Suppressor macrophage treated with lipopolysaccharide for 4 hours (primary cell): Measurements from ENCODE around the gene RGS12.

ENCODE experiments used
- DNase-seq: peaks from one replicate; pipeline ENCODE4 v3.0.0-alpha.2; 2020

The RGS12 gene

DNA sequence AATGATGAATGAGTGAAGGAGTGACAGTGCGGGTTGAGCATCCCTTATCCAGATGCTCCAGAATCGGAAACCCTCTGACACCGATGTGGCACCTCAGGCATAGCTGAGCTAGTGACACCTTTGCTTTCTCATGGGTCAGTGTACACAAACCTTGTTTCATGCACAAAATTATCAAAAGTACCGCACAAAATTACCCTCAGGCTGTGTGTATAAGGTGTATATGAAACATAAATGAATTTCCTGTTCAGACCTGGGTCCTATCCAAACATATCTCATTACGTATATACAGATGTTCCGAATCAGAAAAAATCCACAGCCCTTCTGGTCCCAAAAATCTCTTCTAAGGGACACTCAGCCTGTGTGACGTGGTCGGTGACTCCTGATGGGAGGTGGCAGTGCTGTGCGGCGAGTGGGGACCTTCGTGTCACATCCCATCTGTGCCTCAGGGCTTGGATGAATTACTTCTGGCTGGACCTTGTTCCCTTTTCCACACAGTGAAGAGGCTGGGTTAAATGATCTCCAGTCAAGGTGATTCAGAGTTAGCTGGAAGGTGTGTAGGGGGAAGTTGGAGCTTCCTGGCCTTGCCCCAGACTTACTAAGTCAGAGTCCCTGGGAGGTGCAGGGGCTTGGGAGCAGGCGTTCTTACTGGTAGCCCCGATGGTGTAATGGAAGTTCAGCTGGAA is 18.8 kb downstream of the RGS12 start:
- DNase-seq, result no peak

DNA sequence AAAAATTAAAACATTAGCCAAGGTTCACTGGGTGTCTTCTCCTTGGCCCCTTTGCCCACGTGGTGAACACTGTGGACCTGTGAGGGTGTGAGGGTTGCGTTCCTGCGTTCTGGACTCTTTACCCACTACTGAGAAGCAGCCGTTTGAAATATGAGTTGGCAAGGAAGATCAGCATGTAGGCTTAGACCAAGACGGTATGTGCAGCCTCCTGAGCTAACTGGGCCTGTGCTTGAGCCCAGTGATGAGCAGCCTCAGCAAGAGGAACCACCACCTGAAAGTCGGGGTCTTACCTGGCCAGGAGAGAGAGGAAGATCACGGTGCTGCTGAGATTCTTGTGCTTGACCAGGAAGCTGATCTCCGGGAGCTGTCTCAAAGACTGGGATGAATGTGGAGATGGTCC is 19.5 kb downstream of the RGS12 start:
- DNase-seq, result no peak

DNA sequence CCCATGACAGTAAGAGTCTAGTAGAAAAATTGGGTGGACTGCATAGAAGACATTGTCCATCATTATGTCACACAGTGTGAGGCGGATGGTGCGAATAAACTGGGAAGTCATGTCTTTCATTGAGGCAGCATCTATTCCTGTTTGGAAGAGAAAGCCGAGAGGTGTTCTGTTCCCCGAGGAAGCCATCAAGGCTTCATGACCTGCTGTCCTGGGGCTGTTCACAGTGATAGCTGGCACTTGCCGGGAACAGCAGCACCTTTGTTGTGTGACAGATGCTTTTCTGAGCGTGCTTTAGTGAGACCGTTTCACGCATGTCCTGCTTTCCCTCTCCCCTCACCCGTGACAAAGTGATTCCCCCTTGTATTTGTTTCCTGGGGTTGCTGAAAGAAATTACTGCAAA is 20.3 kb downstream of the RGS12 start:
- no peak for DNase-seq

DNA sequence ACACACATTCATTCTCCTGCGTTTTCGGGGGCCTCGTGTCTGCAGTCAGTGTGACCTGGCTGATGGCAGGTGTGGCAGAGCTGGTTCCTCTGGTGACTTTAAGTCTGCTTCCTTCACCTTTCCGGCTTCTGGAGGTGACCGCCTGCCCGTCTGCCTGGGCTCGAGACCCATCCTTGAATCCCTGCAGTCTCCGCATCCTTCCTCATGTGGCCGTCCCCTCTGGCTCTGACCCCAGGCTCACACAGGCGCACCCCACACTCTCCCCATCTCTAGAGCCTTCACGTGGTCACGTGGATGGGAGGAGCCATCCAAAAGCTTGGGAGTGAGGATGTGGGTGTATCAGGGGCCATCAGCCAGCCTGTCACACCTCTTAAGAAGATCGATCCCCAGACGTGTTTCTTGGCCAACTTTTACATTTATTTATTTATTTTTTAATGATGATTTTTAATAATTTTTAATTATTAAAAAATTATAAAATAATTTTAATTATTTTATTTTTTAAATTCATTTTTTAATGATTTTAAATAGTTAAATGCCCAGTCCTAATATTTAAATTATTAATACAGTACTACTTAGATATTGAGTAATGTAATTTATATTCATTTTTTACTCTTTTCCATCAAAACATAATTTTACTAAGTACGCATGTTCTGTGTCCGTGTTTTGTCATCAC is 20.9 kb downstream of the RGS12 start:
- no peak for DNase-seq

- DNase-seq, result no peak
Measured at GRCh38 chr4:3314706-3315260, 22.0 kb downstream of the RGS12 start.

GRCh38 chr4:3315566-3315965 is 22.7 kb downstream of the RGS12 start:
- DNase-seq, result no peak

GRCh38 chr4:3316146-3316545 is 23.3 kb downstream of the RGS12 start:
- no peak for DNase-seq

- no peak for DNase-seq
Measured at GRCh38 chr4:3317011-3317655, 24.3 kb downstream of the RGS12 start.

- no peak for DNase-seq
Measured at GRCh38 chr4:3317656-3318211, 24.9 kb downstream of the RGS12 start.

GRCh38 chr4:3318561-3319021 is 25.8 kb downstream of the RGS12 start:
- DNase-seq, result no peak

- no peak for DNase-seq
Measured at GRCh38 chr4:3320361-3321023, 27.7 kb downstream of the RGS12 start.

DNA sequence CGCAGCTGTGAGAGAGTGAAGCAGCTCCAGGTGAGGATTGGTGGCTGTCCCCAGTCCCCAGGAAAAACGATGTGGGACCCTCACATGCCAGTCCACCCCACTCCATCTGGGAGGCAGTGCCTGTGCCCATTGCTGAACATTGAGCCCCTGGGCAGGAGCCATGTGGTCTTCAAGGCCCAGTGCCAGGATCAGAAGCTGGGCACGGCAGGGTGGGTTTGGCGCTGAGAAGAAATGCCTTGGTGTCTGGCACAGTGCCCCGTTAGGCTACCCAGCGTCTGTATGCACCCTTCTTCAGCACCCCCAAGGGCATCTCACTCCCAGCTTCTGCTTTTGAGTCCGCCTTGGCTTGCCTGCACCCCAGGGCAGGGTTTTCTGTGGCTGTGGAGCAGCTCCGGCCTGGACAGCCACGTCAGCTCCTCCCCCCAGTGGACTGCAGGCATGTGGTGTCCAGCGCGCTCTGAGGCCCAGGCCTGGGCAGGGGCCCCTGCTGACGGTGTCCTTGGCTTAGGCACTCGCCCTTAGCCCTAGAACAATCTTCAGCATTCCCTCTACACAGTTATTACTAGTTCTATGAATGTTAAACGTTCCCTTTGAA is 28.6 kb downstream of the RGS12 start:
- DNase-seq, result no peak

DNA sequence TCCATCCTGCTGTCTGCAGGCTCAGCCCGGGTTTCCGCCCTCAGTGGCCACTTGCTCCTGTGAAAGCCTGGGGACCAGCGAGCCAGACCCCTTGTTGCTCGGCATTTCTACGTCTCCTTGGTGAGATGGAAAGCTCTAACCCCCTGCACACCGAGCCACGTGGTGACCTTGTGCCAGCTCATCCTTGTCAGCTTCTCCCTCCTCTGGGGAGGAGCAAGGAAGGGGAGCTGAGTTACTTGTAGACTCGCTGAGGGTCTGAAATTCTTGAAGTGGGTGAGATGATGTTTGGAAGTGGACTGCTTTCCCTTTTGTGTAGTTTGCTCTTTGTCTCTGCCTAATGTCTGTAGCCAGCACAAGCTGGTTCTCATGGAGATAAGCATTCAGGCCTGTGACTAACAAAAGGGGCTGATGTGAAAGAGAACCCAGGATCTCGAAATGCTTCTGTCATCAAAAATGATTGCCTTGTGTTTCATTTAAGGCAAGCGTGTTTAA is 29.3 kb downstream of the RGS12 start:
- no peak for DNase-seq

DNA sequence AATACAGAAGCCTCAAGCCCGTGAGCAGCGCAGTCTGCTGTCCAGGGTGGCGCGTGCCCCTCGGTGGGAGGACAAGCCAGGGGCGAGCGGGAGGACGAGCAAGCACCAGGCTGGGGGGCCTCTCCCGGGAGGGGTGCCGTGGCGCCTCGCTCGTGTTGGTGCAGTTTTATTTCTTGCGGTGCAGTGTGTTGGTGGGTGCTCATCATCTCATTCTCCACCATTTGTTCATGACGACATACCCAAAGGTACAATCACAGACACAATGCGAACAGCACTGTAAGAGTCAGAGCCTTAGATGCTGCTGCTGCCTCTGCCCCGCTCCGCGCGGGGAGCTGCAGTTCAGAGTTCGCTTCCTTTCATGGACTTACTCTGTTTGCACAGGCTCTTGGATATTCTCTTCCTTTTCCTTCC is 30.3 kb downstream of the RGS12 start:
- no peak for DNase-seq

GRCh38 chr4:3324093-3324815 is 31.4 kb downstream of the RGS12 start:
- DNase-seq, result no peak

DNA sequence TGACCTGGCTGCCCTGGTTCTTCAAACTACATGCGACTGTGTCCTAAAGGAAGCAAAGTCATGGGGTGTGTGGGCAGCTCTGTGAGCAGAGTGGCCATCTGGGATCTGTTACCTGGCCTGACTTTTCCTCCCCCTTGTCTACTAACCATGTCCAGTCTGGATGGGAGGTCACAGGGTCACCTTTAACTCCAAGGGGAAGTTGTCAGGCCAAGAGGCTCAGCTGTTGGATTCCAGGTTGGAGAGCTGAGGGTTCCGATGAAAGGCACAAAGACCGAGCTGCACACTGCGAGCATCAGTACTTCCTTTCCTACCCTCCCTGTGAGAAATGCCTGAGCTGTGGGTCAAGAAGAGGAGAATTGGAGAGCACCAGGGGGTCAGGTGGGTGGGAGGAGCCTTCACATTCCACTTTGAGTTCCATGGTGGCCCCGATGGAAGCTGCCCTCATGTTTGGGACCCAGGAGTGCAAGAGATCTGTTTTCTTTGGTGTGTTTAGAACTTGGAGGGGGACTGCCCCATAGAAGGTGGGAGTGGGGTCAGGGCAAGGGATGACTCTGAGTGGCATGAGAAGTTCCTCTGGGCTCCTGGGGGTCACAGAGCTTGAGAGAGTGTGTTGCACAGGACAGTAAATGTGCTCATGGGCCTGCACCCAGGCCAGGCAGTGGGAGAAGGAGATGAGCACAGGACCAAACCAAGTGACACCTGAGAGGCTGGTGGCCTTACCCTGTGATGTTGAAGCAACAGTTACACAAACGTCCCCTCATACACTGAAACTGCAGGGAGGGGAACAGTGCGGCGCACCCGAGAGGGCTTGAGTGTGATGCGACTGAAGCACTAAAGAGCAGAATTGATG is 36.2 kb downstream of the RGS12 start:
- DNase-seq, result no peak

DNA sequence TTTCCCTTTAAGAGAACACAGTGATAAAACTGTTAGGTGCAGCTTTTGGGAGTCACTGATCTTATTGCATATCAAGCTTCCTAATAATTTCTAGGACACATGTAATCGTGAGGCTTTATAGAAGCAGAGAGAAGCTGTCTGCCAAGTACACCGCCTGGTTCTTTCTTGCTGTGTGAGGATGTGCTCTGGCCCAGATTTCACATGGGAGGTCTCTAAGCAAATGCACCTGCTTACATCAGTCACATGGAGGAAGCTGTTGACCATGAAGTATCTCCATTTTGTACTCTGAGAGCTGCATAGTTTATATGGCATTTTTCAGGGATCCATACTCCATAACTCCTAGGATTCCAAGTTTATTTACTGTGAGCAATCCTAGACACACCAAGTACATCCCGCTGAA is 37.1 kb downstream of the RGS12 start:
- DNase-seq, result no peak

- DNase-seq, result peak; percentile 56
Measured at GRCh38 chr4:3330707-3331106, 37.9 kb downstream of the RGS12 start.

DNA sequence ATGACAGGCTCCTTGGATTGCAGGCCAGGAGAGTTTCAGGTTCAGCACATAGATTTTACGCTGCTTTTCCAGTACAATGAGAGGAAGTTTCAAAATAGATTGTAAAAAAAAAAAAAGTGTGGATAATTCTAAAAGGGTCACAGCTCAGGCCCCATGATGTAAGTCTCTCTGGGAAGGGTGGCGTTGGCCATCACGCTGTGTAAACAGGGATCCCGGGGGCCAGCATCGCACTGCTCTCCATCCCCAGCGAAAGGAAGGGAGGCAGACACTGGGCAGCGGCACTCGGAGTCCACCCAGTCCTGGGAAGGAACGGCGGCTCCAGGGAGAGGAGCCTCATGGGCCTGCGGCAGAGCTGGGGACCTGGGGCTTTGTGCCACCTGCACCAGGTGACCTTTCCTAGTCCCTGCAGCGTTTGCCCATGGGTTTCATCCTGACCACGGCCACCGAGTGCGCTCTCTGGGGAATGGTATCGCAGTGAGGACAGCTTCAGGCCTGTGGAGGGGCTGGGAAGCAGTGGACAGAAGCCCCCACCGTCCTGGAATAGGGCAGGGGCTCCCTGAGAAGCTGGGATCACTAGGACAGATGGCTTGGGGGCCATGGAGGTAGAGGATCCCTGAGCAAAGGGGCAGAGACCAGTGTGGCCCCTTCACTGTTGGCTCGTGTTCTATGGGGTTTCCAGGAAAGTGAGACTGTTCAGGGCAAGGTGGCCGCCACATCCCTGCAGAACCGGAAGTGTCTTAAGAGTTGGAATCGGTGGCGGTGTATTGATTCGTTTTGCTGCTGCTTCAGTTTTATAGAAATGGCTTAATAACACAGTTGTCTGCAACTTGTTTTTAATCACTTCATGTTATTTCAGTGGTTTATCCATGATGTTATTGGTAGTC is 38.9 kb downstream of the RGS12 start:
- DNase-seq, result no peak

DNA sequence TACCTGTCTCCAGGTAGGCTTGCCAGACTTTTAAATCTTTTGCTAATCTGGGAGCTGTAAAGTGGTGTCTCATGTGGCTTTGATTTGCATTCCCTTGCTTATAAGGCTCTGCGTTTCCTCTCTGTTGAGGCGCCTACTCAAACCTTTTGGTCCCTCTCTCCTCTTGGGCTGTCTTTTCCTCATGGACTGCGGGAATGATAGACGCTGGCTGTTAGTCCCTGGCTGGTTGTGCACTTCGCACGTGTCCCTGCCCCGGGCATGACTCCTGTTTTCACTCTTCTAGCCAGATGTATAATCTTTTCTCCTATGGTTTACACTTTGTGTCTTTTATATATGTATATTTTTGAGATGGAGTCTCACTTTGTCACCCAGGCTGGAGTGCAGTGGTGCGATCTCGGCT is 39.7 kb downstream of the RGS12 start:
- DNase-seq, result no peak
